Measurements from ENCODE around the gene CMTM1.

DNA sequence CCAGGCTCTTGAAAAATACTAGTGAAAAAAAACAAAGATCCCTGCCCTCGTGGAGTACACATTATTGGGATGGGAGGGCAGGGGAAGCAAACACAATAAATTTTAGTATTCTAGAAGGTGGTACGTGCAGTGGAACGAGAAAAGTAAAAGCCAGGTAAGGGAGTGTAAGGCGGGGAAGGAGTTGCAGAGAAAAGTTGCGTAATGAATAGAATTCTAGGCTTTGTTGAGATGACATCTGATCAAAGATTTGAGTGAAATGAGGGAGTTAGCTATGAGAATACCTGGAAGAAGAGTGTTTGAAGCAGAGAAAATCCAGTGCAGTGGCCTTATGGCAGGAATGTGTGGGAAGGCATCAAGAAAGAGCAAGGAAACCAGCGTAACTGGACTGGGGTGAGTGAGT, 11.7 kb upstream of the CMTM1 start:
- TF ChIP-seq, protein P1, sequence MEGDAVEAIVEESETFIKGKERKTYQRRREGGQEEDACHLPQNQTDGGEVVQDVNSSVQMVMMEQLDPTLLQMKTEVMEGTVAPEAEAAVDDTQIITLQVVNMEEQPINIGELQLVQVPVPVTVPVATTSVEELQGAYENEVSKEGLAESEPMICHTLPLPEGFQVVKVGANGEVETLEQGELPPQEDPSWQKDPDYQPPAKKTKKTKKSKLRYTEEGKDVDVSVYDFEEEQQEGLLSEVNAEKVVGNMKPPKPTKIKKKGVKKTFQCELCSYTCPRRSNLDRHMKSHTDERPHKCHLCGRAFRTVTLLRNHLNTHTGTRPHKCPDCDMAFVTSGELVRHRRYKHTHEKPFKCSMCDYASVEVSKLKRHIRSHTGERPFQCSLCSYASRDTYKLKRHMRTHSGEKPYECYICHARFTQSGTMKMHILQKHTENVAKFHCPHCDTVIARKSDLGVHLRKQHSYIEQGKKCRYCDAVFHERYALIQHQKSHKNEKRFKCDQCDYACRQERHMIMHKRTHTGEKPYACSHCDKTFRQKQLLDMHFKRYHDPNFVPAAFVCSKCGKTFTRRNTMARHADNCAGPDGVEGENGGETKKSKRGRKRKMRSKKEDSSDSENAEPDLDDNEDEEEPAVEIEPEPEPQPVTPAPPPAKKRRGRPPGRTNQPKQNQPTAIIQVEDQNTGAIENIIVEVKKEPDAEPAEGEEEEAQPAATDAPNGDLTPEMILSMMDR (IDR thresholded peaks at IDR 0.05), result no peak
- TF ChIP-seq POLR2A (IDR thresholded peaks at IDR 0.05), result no peak
- TF ChIP-seq EP300 (IDR thresholded peaks at IDR 0.05), result no peak
